K562 (cell line): ENCODE results near the gene SOWAHD. TPM values are rescaled to one million over a fixed set of nuclear protein-coding genes. Genes with fewer than 3 reads are reported as not detected.
"Not testable (repeated sequence)": the region's sequence is repeated elsewhere in the genome, so short reads cannot be mapped to it uniquely, and the experiment has no call there.

Experiments
- ATAC-seq: fragments of 200-7000 bp; cut with Tn5 transposase; 3 replicates; pipeline ENCODE4 v1.9.1; 2020; ENCODE audit warnings: moderate library complexity
- BruUV-seq: library from RNA; stranded (reverse); fragments of 400-500 nt; replicated peaks from 2 replicates; lab custom pipeline; 2021; lab: Mats Ljungman, UMichigan
- CTCF ChIA-PET: fragments of 300-600 bp; formaldehyde crosslinking; extraction: SDS; loops from one replicate; lab custom pipeline; 2021; ENCODE audit warnings: low intra/inter-chr PET ratio; lab: Yijun Ruan, JAX
- POLR2A ChIA-PET: fragments of 300-600, 350-650 bp; sonication (Branson Sonifier 250); formaldehyde crosslinking; extraction: SDS; loops from one replicate; lab custom pipeline; 2021; ENCODE audit warnings: antibody characterized with exemption, inconsistent platforms; lab: Yijun Ruan, JAX
- DNase-seq, 4 experiments: peaks; one replicate each; pipeline versions ENCODE4 v3.0.0 to v3.0.0-alpha.2; 2011 to 2018; ENCODE audit warnings: low spot score in 3 of 4, mixed read lengths in 3 of 4; ENCODE audit errors: extremely low read depth in 1 of 4
- FAIRE-seq: peaks from 2 replicates; lab custom pipeline; 2011; peaks lifted over from hg19 to GRCh38; lab: Jason Lieb, UNC
- H2AFZ ChIP-seq: 2 replicates; pipeline ENCODE4 v1.6.0; 2011; ENCODE audit warnings: low read depth, low read length, control low read depth, inconsistent platforms
- H3K27ac ChIP-seq: fragments of 200-600 bp; 3 replicates; pipeline ENCODE4 v1.8.0; 2011; ENCODE audit warnings: low read depth, mild to moderate bottlenecking, control low read depth, inconsistent platforms, low read length, moderate library complexity, mixed read lengths; ENCODE audit errors: extremely low read depth
- H3K27me3 ChIP-seq, 2 experiments: fragments of 300-600 bp in 1 of 2; 2 replicates in 1 of 2; 3 replicates in 1 of 2; pipeline versions ENCODE4 v1.6.0 to v1.8.0; 2011; ENCODE audit warnings: inconsistent platforms in 2 of 2, low read length in 2 of 2, mild to moderate bottlenecking in 1 of 2, mixed read lengths in 1 of 2, moderate library complexity in 1 of 2; ENCODE audit not compliant: control insufficient read depth in 2 of 2, insufficient read depth in 2 of 2
- H3K36me3 ChIP-seq: fragments of 300-600 bp; 3 replicates; pipeline ENCODE4 v1.8.0; 2011; ENCODE audit warnings: mild to moderate bottlenecking, low read length, inconsistent platforms; ENCODE audit not compliant: control insufficient read depth, insufficient read depth
- H3K4me1 ChIP-seq, 2 experiments: fragments of 200-600 bp in 1 of 2; replicated peaks in 1 of 2; 2 replicates in 1 of 2; 3 replicates in 1 of 2; pipeline versions ENCODE4 v1.5.1 to v1.8.0; 2011; ENCODE audit warnings: inconsistent platforms in 2 of 2, low read length in 2 of 2, mild to moderate bottlenecking in 1 of 2, mixed read lengths in 1 of 2, moderate library complexity in 1 of 2; ENCODE audit not compliant: control insufficient read depth in 2 of 2, insufficient read depth in 2 of 2
- H3K4me2 ChIP-seq: 2 replicates; pipeline ENCODE4 v1.6.1; 2011; ENCODE audit warnings: low read length, control low read depth, inconsistent platforms, mixed read lengths; ENCODE audit not compliant: insufficient read depth
- H3K4me3 ChIP-seq: fragments of 200-600 bp; sonication (generic), shearing (Covaris generic); 2 replicates; pipeline ENCODE4 v1.5.1; 2016; ENCODE audit warnings: control low read depth, inconsistent platforms
- H3K79me2 ChIP-seq: fragments of 200-600 bp; 3 replicates; pipeline ENCODE4 v1.8.0; 2011; ENCODE audit warnings: low read length, inconsistent platforms; ENCODE audit not compliant: control insufficient read depth, insufficient read depth
- H3K9ac ChIP-seq, 2 experiments: 2 replicates each; pipeline versions ENCODE4 v1.6.0 to v1.6.1; 2011; ENCODE audit warnings: low read depth in 2 of 2, low read length in 2 of 2, control low read depth in 1 of 2, inconsistent platforms in 1 of 2, mild to moderate bottlenecking in 1 of 2, mixed read lengths in 1 of 2; ENCODE audit not compliant: insufficient read depth in 1 of 2
- H3K9me1 ChIP-seq: one replicate; pipeline ENCODE4 v1.6.0; 2011; ENCODE audit warnings: inconsistent platforms, mild to moderate bottlenecking, low read length, moderate library complexity; ENCODE audit not compliant: control insufficient read depth, insufficient read depth
- H3K9me3 ChIP-seq: replicated peaks from 2 replicates; pipeline ENCODE4 v1.5.1; 2011; ENCODE audit warnings: low read depth, low read length, inconsistent platforms; ENCODE audit not compliant: control insufficient read depth, insufficient read depth
- H4K20me1 ChIP-seq: replicated peaks from 2 replicates; pipeline ENCODE4 v1.6.1; 2011; ENCODE audit warnings: low read length, inconsistent platforms, mixed read lengths; ENCODE audit not compliant: control insufficient read depth, insufficient read depth
- CREB5 ChIP-seq: fragments of 250-450 bp; sonication (Bioruptor Pico); IDR thresholded peaks from 2 replicates; pipeline ENCODE4 v1.5.0; 2020; ENCODE audit warnings: mild to moderate bottlenecking
- ZFX ChIP-seq: sonication (generic); formaldehyde crosslinking; IDR thresholded peaks from 2 replicates; pipeline ENCODE4 v1.8.0; 2022; ENCODE audit warnings: mild to moderate bottlenecking, missing genetic modification reagents, moderate library complexity
- ZNF592 ChIP-seq: fragments of 450-650 bp; IDR thresholded peaks from 2 replicates; pipeline ENCODE4 v1.6.1; 2017; ENCODE audit warnings: antibody characterized with exemption, mild to moderate bottlenecking
- WGBS: fragments of 100-300 bp; shearing (Covaris generic); methylation state at CpG from one replicate; pipeline ENCODE4 v1.1.6; 2016; ENCODE audit warnings: low coverage, mixed read lengths; ENCODE audit not compliant: insufficient coverage; ENCODE audit errors: missing lambda C conversion rate; 5-methylcytosine and 5-hydroxymethylcytosine counted together
- in situ Hi-C: fragments of 300-500 bp; cut with MboI; formaldehyde crosslinking; loops from 4 replicates; pipeline ENCODE4 v1.15.0; 2018; ENCODE audit warnings: inconsistent platforms, mixed read lengths
- intact Hi-C: fragments of 100-400 bp; cut with micrococcal nuclease; formaldehyde crosslinking; loops from 2 replicates; pipeline ENCODE4 v1.14.2; 2022
- polyA plus RNA-seq, 8 experiments: library from polyadenylated mRNA; depleted of rRNA in 4 of 8; stranded (reverse) in 5 of 8; unstranded in 3 of 8; fragments of >200 nt; fragmentation: Nextera tagmentation in 2 of 8; fragmentation: Illumina TruSeq in 1 of 8; extraction: Ambion mirVana in 2 of 8; extraction: Trizol in 1 of 8; gene quantifications; 2 replicates each; pipeline versions ENCODE4 v1.2.1 to v1.2.3, GENCODE V29; 2011 to 2014; ENCODE audit warnings: inconsistent platforms in 1 of 8, missing spikeins in 1 of 8
- total RNA-seq, 7 experiments: library from RNA; depleted of rRNA in 6 of 7; stranded (reverse); fragments of >200 nt in 6 of 7; fragmentation: Illumina TruSeq in 2 of 7; extraction: Trizol in 2 of 7; gene quantifications; 2 replicates each; pipeline versions ENCODE4 v1.2.1 to v1.2.3, GENCODE V29; 2011 to 2021; ENCODE audit warnings: low replicate concordance in 1 of 7

Gene SOWAHD
- total and polyA plus RNA-seq, 9 of the 15 experiments (the other 6 are each of a cell fraction or from before 2014, with no cell fraction given) = 0.13 to 0.29 TPM; not detected in 7

- no peak for TF ChIP-seq ZNF592
- TF ChIP-seq ZFX (CRISPR knock-in tag) = no peak
- TF ChIP-seq CREB5 = no peak
These were observed 44.2 kb downstream of the SOWAHD start (continued) for GRCh38 chrX:119802546-119802945.

- peak overlapping the region; percentile 80; the same call in 2 of the 3 replicates for H3K27ac ChIP-seq
- H3K4me3 ChIP-seq, H3K9ac ChIP-seq, H3K9me3 ChIP-seq, H3K79me2 ChIP-seq, in situ Hi-C loops, CTCF ChIA-PET, intact Hi-C loops, H3K4me2 ChIP-seq, FAIRE-seq, H3K9me1 ChIP-seq, H3K36me3 ChIP-seq, H2AFZ ChIP-seq, H3K27me3 ChIP-seq, H3K4me1 ChIP-seq, H4K20me1 ChIP-seq, DNase-seq: not testable (repeated sequence)
- POLR2A ChIA-PET = interaction anchor here (0.9 kb wide), 1 partner anchor 17 kb away, joined by 4 read pairs; the partner anchor contains the start of gene RPL39
- ATAC-seq = peak; percentile 64
- BruUV-seq = TSS peak; percentile 74
- no CpG with 5 or more reads among the region's 4 CpGs for WGBS
These were observed 50.1 kb downstream of the SOWAHD start for GRCh38 chrX:119808461-119808860.
